Sigmoid colon (tissue), 4 donors: Measurements from ENCODE around the gene SYTL5.

Experiments used
- CTCF ChIP-seq, 4 experiments: fragments of 450-650 bp in 3 of 4; fragments of 200-600 bp in 1 of 4; IDR thresholded peaks; one replicate each; pipeline ENCODE4 v1.5.1; 2016 to 2019; ENCODE audit warnings: antibody characterized with exemption in 4 of 4, mild to moderate bottlenecking in 3 of 4, moderate library complexity in 2 of 4
- EP300 ChIP-seq, 4 donors: sonication (generic); formaldehyde crosslinking; IDR thresholded peaks; one replicate each; pipeline ENCODE4 v1.6.1; 2017; ENCODE audit warnings: antibody characterized with exemption in 4 of 4
- POLR2A ChIP-seq, 2 donors: fragments of 450-650 bp; IDR thresholded peaks; one replicate each; pipeline ENCODE4 v1.6.1; 2016; ENCODE audit warnings: antibody characterized with exemption in 2 of 2, mild to moderate bottlenecking in 2 of 2, moderate library complexity in 2 of 2
- POLR2AphosphoS5 ChIP-seq, 4 donors: sonication (generic); formaldehyde crosslinking; IDR thresholded peaks; one replicate each; pipeline ENCODE4 v1.6.1; 2017; ENCODE audit warnings: antibody characterized with exemption in 4 of 4

GRCh38 chrX:38112566-38112965 lies 106.2 kb downstream of the SYTL5 start:
- no peak for TF ChIP-seq CTCF (IDR thresholded peaks at IDR 0.05)
- TF ChIP-seq POLR2AphosphoS5 (IDR thresholded peaks at IDR 0.05): no peak
- TF ChIP-seq EP300 (IDR thresholded peaks at IDR 0.05): no peak
- no peak for TF ChIP-seq POLR2A (IDR thresholded peaks at IDR 0.05)
